Panc1 (cell line): ENCODE measurements around the gene ELK4.

ENCODE experiments used
- CTCF ChIP-seq: fragments of 450-650 bp; IDR thresholded peaks from 2 replicates; pipeline ENCODE4 v1.5.1; 2017; ENCODE audit warnings: mild to moderate bottlenecking
- REST ChIP-seq, 2 experiments: IDR thresholded peaks; 2 replicates each; pipeline ENCODE4 v1.6.1; 2011 to 2012; ENCODE audit warnings: low read depth in 2 of 2, control low read depth in 1 of 2, low read length in 1 of 2, mild to moderate bottlenecking in 1 of 2, moderate library complexity in 1 of 2; ENCODE audit not compliant: insufficient read depth in 1 of 2

- TF ChIP-seq CTCF (no peak), REST (IDR thresholded peaks at IDR 0.05; ENCODE audit: insufficient read depth in 1 of 2, low read depth in 2 of 2, low read length in 1 of 2) (no peak)
Observed at GRCh38 chr1:205631010-205631767, 622 bp downstream of the ELK4 start.
